ENCODE data around the gene C19orf12.
A peak's percentile ranks its signal among the peaks of the same experiment; 100 is the strongest.

Gene C19orf12

DNA sequence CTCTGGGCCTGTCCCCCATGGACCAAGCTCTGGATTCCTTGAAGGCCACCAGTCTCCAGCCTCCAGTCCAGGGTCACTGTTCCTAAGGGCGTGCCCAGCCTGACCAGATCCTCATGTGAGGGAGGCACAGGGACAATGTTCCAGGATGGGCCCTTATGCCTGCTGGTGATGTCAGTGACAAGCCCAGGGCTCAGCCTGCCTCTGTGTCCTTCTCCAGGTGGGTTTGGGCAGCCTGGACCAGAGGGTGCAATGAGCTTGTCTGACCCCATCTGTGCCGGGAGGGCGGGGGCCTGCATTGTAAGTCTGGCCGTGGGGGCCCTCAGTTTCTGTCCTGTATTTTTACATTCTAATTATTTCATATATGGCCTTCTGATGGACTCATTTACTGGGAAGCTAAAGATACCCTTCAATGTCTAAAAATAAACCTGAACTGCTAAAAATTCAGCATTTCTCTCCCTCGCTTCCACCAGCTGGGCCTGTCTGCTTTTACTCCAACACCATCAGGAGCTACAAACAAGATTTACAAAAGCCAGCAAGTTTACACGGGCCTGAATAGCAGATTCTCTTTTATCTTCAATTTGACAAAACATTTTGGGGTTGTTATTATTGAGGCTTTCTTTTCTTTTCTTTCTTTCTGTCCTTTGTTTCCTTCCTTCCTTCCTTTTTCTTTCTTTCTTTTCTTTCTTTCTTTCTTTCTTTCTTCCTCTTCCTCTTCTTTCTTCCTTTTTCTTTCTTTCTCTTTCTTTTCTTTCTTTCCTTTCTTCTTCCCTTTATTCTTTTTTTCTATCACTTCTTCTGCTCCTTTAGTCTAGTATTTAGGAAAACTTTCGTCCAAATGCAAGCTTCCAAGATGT, 34.2 kb upstream of the C19orf12 start:
- H3K27me3 Mint-ChIP-seq (ENCODE audit: low read depth) = peaks cover 17% of the 10 kb centered on the region
- no peak overlapping the region for H3K27ac Mint-ChIP-seq
- no peaks in the 10 kb centered on the region for H3K9me3 Mint-ChIP-seq
- H3K4me3 Mint-ChIP-seq = no peak overlapping the region
- H3K36me3 Mint-ChIP-seq (ENCODE audit: low read depth) = no peaks in the 10 kb centered on the region
- H3K4me1 Mint-ChIP-seq (ENCODE audit: low read depth) = no peaks in the 10 kb centered on the region

DNA sequence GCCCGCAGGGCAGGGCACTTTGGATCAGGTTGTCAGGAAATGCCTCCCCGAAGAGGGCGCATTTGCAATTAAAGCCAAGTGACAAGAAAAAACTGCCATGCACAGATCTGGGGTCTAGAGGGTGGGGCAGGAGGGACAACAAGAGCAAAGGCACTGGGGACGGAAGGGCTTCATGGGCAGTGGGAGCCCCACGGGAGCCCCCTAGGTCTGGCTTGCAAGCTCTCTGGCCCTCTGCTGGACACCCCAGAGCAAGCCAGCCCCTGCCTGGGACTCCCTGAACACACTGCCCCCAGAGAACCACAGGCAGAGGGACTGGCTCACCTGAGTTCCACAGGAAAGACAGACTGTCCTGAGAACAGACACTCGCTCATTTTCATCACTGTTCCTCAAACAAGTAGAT, 30.2 kb upstream of the C19orf12 start:
- Mint-ChIP-seq H3K4me3 (no peak overlapping the region), H3K4me1 (ENCODE audit: low read depth) (no peaks in the 10 kb centered on the region), H3K9me3 (no peaks in the 10 kb centered on the region), H3K36me3 (ENCODE audit: low read depth) (no peaks in the 10 kb centered on the region), H3K27me3 (ENCODE audit: low read depth) (peaks cover 10% of the 10 kb centered on the region), H3K27ac (no peak overlapping the region)

DNA sequence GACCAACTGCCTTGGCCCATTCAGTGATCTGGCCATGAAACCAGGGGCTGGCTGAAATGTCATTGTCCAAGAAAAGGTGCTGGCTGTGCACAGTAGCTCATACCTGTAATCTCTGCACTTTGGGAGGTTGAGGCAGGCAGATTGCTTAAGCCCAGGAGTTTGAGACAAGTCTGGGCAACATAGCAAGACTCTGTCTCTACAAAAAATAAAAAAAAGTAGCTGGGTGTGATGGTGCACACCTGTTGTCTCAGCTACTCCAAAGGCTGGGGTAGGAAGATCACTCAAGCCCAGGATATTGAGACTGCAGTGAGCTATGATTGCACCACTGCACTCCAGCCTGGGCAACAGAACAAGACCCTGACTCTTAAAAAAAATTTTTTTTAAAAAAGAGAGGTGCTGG, 28.6 kb upstream of the C19orf12 start:
- H3K27ac Mint-ChIP-seq = no peak overlapping the region
- H3K27me3 Mint-ChIP-seq (ENCODE audit: low read depth) = no peaks in the 10 kb centered on the region
- H3K4me1 Mint-ChIP-seq (ENCODE audit: low read depth) = no peaks in the 10 kb centered on the region
- H3K36me3 Mint-ChIP-seq (ENCODE audit: low read depth) = no peaks in the 10 kb centered on the region
- no peak overlapping the region for H3K4me3 Mint-ChIP-seq
- no peaks in the 10 kb centered on the region for H3K9me3 Mint-ChIP-seq

DNA sequence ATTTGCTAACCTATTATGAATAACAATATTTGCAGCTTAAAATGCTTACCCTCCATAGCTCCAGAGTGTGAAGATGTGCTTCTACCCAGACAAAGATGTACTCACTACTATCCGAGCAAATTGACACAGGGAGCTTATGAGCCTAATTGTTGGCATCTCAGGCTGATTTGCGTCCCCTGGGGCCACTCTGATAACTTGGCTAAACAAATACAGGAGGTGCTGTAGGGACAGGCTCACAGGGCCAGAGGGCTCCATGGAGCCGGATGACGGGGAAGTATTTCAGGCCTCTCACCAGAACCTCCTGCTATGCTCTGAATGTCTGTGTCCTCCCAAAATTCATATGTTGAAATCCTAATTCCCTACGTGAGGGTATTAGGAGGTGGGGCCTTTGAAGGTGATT, 26.7 kb upstream of the C19orf12 start:
- Mint-ChIP-seq H3K36me3 (ENCODE audit: low read depth) (no peaks in the 10 kb centered on the region), H3K4me1 (ENCODE audit: low read depth) (no peaks in the 10 kb centered on the region), H3K9me3 (no peaks in the 10 kb centered on the region), H3K27ac (no peak overlapping the region), H3K4me3 (no peak overlapping the region), H3K27me3 (ENCODE audit: low read depth) (peaks cover 4% of the 10 kb centered on the region)

DNA sequence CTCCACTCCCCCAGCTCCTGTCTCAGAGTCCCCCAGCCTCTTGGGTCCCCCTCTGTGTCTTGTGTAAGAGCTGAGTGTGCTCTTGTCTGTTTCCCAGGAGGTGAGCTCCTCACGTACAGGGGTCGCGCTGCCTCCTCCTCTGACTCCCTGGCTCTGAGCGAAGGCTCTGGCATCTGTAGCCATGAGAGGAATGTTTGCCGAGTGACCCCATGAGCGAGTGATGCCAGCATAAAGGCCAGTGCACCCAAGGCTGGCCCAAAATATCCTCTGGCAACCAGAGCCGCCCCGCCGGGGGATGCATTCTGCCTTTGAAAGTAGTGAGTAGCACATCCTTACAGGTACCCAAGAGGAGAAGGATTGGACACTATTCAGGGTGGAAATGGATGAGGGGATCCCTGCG, 26.2 kb upstream of the C19orf12 start:
- H3K36me3 Mint-ChIP-seq (ENCODE audit: low read depth) = no peaks in the 10 kb centered on the region
- no peak overlapping the region for H3K4me3 Mint-ChIP-seq
- no peak overlapping the region for H3K27ac Mint-ChIP-seq

DNA sequence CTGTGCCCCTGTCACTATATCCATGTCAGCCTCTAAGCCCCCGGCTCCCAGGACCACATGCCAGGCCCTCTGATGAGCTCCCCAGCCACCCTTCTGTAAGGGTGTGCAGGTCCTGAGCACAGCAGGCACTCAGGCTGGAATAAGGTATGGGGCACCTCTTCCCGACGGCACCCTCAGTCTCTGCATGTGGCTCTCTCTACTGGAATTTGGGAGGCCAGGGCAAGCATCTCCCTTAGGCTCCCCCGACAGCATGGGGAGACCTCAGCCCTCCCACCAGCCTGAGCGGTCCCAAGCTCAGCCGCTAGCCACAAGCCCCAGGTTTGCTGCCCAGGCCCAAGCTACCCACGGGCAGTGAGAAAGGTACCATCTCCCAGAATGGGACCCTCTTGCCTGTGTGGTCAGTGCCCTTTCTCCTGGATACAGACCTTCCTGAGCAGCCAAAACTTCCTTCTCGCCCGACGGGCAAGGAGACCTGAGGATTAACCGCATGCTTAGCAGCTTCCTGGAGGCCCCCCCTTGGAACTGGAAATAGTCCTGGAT, 22.5 kb upstream of the C19orf12 start:
- Mint-ChIP-seq H3K4me3 (no peak overlapping the region), H3K36me3 (ENCODE audit: low read depth) (no peaks in the 10 kb centered on the region), H3K4me1 (ENCODE audit: low read depth) (no peaks in the 10 kb centered on the region), H3K9me3 (no peaks in the 10 kb centered on the region), H3K27ac (no peak overlapping the region), H3K27me3 (ENCODE audit: low read depth) (peaks cover 7% of the 10 kb centered on the region)

More for the DNA sequence above, 26.2 kb upstream of the C19orf12 start:
- Mint-ChIP-seq H3K4me1 (ENCODE audit: low read depth) (no peaks in the 10 kb centered on the region), H3K27me3 (ENCODE audit: low read depth) (peaks cover 4% of the 10 kb centered on the region), H3K9me3 (no peaks in the 10 kb centered on the region)

DNA sequence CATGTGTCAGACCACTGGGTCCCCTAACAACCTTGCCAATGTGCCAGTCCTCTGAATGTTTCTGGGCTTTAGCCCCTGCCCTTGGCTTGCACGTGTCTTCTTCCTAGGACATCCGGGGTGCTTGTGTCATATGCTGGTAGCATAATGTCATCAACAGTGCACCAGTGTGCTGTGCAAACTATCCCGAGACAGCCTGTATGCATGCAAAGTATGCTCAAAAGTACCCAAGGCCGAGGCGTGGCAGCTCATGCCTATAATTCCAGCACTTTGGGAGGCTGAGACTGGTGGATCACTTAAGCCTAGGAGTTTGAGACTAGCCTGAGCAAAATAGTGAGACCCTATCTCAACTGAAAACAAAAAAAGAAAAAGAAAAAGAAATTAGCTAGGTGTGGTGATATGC, 20.8 kb upstream of the C19orf12 start:
- no peaks in the 10 kb centered on the region for H3K4me1 Mint-ChIP-seq (ENCODE audit: low read depth)
- H3K4me3 Mint-ChIP-seq = no peak overlapping the region
- H3K36me3 Mint-ChIP-seq (ENCODE audit: low read depth) = no peaks in the 10 kb centered on the region
- no peaks in the 10 kb centered on the region for H3K9me3 Mint-ChIP-seq
- peaks cover 11% of the 10 kb centered on the region for H3K27me3 Mint-ChIP-seq (ENCODE audit: low read depth)
- no peak overlapping the region for H3K27ac Mint-ChIP-seq

DNA sequence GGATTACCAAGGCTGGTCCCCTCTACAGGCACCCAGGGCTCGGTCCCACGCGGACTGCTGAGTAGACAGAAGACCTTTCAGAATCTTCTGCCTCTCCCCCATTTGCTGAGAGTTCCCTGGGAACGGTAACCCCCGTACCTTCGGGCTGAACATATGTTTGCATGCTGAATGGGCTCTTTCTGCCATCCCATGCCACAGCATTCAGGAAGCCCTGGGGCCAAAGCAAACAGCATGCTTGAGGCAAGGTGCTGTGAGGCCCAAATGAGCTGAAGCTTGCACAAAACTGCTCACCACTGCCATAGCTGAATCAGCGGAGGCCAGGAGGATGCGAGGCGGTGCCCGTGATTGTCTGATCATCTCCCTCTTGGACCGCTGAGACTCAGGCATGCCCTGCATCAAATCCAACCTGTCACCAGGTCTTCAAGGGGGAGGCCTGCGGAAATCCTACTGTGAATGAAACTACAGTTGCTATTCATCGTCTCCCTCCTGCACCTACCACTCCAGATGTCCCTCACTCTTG, 16.3 kb upstream of the C19orf12 start:
- H3K36me3 Mint-ChIP-seq (ENCODE audit: low read depth) = no peaks in the 10 kb centered on the region
- H3K9me3 Mint-ChIP-seq = no peaks in the 10 kb centered on the region
- H3K27me3 Mint-ChIP-seq (ENCODE audit: low read depth) = peaks cover 34% of the 10 kb centered on the region
- no peak overlapping the region for H3K27ac Mint-ChIP-seq
- peaks cover 2% of the 10 kb centered on the region for H3K4me1 Mint-ChIP-seq (ENCODE audit: low read depth)
- H3K4me3 Mint-ChIP-seq = no peak overlapping the region

DNA sequence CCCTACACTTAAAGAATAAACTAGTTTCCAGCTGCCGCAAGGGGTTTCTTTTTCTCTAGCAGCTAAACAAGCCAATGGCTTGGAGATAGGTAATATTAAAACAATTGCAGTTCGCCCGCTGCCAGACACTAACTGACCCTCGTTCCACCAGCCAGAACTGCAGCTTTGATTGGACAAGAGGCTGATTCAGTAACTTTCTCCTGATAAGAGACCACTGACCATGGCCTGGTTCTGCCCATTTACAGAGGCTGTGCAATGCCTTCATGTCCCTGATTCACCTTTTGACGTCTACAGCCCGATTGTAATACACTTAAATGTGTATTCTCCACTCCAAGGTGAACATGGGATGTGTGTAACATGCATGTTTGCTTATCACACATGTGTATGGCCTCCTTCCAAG, 12.8 kb upstream of the C19orf12 start:
- Mint-ChIP-seq H3K9me3 (no peaks in the 10 kb centered on the region), H3K27ac (no peak overlapping the region), H3K36me3 (ENCODE audit: low read depth) (no peaks in the 10 kb centered on the region), H3K4me1 (ENCODE audit: low read depth) (peaks cover 8% of the 10 kb centered on the region), H3K4me3 (no peak overlapping the region), H3K27me3 (ENCODE audit: low read depth) (peaks cover 65% of the 10 kb centered on the region)

DNA sequence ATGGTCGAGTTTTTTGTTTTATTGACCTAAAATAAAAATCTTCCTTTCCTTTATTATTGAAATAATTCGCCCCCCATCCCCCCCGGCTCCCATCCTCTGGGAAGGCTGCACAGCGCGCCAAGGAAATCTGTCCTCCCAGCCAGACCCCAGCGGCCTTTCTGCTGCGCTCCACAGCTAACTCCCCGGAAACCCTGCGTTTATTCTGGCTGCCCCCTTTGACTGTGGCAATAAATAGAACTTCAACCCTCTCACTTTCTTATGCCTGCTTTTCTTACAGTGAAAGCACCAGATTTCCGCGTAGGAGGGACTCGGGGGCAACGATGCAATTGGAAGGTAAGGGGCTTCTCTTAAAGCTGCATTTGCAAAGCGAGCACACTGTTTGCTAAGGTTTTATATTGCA, 9.7 kb upstream of the C19orf12 start:
- no peak overlapping the region for H3K27ac Mint-ChIP-seq
- H3K27me3 Mint-ChIP-seq (ENCODE audit: low read depth) = peaks cover 75% of the 10 kb centered on the region
- H3K4me3 Mint-ChIP-seq = no peak overlapping the region
- no peaks in the 10 kb centered on the region for H3K36me3 Mint-ChIP-seq (ENCODE audit: low read depth)
- H3K9me3 Mint-ChIP-seq = no peaks in the 10 kb centered on the region
- H3K4me1 Mint-ChIP-seq (ENCODE audit: low read depth) = peaks cover 8% of the 10 kb centered on the region

DNA sequence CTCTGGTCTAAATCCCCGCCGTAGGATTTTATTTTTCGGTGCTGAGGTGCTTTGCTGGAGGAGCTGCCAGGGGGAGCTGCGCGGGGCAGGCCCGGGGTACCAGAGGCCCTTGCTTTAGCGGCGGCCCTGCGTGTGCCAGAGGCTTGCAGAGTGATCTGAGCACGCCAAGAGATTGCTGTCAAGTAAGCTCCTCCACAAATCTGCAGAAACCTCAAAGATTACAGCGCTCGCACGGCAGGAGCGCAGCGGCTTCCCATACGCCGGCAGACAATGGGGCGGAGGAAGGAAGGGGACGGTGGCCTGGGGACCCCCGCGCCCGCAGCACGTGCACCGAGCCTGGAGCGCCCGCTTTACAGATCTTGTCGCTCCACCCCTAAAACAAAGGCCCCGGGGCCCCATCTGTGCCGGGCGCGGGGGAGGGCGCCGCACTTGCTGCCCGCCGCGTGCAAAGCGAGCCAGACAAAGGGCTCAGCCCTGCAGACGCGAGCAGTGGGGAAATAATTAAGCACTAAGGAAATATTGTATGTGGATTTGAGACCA, 9.1 kb upstream of the C19orf12 start:
- Mint-ChIP-seq H3K27ac (no peak overlapping the region), H3K4me3 (peak overlapping the region; percentile 44), H3K9me3 (no peaks in the 10 kb centered on the region), H3K27me3 (ENCODE audit: low read depth) (peaks cover 69% of the 10 kb centered on the region), H3K4me1 (ENCODE audit: low read depth) (peaks cover 8% of the 10 kb centered on the region), H3K36me3 (ENCODE audit: low read depth) (no peaks in the 10 kb centered on the region)

DNA sequence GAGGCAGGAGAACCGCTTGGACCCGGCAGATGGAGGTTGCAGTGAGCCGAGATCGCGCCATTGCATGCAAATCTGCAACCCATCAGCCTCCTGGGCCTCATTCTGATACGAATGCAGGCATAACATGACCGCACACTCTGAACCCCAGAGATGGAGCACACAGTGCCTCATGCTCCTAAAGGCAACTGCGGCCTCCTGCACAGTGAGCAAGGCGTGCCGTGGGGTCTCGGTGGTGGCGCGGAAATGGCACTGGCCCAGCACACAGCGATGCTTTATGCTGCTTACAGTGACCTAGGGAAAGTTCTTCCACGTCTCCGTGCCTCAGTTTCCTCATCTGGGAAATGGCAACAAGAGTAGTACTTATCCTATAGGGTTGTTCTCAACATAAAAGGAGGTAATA, 2.0 kb upstream of the C19orf12 start:
- H3K27me3 Mint-ChIP-seq (ENCODE audit: low read depth) = peaks cover 11% of the 10 kb centered on the region
- H3K36me3 Mint-ChIP-seq (ENCODE audit: low read depth) = peaks cover 13% of the 10 kb centered on the region
- no peaks in the 10 kb centered on the region for H3K9me3 Mint-ChIP-seq
- peaks cover 31% of the 10 kb centered on the region for H3K4me1 Mint-ChIP-seq (ENCODE audit: low read depth)
- H3K4me3 Mint-ChIP-seq = no peak overlapping the region
- H3K27ac Mint-ChIP-seq = no peak overlapping the region

DNA sequence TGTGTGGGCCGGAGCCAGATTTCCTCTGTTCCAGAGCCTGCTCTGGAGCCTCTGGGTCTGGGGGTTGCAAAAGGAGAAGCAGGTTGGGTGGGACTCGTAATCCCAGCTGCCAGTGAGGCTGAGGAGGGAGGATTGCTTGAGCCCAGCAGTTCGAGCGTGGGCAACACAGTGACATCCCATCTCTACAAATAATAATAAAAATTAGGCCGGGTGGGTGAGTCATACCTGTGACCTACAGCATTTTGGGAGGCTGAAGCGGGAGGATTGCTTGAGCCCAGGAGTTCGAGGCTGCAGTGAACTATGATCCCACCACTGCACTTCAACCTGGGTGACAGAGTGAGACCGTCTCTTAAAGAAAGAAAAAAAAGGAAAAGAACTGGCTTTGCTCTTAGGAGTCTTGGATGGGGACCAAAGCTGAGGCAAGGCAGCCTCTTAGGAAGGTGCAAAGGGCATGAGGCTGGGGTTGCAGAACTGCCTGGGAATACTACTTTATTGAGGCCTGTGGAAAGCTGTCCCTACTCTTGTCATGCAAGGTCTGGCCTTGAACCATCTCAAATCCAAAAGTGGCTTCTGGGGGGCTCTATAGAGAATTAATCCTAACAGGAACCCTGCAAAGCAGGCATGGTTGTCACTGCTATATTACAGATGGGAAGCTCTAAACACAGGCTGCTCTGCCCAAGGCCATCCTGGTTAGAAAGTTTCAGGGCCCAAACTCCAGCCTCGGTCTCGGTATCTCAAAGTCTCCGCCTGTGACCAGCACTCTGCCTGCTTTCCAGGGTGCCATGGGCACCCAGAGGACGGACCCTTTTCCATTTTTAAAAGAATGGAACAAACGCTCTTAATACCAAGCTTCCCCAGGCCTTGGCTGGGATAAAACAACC, 880 bp upstream of the C19orf12 start:
- peak overlapping the region; percentile 83 for H3K4me3 Mint-ChIP-seq
- no peaks in the 10 kb centered on the region for H3K9me3 Mint-ChIP-seq
- peaks cover 36% of the 10 kb centered on the region for H3K4me1 Mint-ChIP-seq (ENCODE audit: low read depth)
- H3K36me3 Mint-ChIP-seq (ENCODE audit: low read depth) = peaks cover 17% of the 10 kb centered on the region
- H3K27ac Mint-ChIP-seq = peak overlapping the region; percentile 88
- H3K27me3 Mint-ChIP-seq (ENCODE audit: low read depth) = peaks cover 4% of the 10 kb centered on the region

DNA sequence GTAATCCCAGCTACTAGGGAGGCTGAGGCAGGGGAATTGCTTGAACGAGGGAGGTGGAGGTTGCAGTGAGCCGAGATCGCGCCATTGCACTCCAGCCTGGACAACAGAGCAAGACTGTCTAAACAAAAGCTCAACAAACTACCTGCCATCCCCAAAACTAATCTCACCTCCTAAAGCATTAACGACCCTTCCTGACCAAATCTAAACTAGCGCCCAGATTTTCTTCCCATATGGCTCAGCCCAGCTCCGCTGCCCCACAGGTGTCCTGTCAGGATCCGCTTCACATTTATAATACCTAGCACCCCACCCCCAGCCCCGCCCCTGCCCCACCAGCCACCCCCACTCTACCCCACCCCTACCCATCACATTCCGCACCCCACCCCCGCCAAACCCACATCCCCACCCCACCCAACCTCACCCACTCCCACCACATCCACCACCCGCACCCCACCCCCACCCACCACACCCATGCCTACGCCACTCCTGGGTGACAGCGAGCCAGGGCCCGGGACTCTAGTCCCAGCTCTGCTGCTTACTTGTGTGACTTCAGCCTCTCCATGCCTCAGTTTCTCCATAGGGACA, 599 bp downstream of the C19orf12 start:
- Mint-ChIP-seq H3K9me3 (no peaks in the 10 kb centered on the region), H3K4me3 (peak overlapping the region; percentile 99), H3K4me1 (ENCODE audit: low read depth) (peaks cover 45% of the 10 kb centered on the region), H3K27me3 (ENCODE audit: low read depth) (no peaks in the 10 kb centered on the region), H3K36me3 (ENCODE audit: low read depth) (peaks cover 19% of the 10 kb centered on the region), H3K27ac (peak overlapping the region; percentile 99)

Data from T-helper 1 cell treated with Interleukin-12 subunit alpha and Interleukin-12 subunit beta and Interleukin-4 antibody, amounts not matched to agents 30 μg/mL and 1 μg/mL, for 36 hours (primary cell).